T-cell (primary cell): ENCODE results near the gene METRNL. TPM values are rescaled to one million over a fixed set of nuclear protein-coding genes. Genes with fewer than 3 reads are reported as not detected.
"Not testable (repeated sequence)": the region's sequence is repeated elsewhere in the genome, so short reads cannot be mapped to it uniquely, and the experiment has no call there.

Source experiments
- ATAC-seq, 4 experiments: fragments of 200-7000 bp in 3 of 4; fragments of 150-1000 bp in 1 of 4; cut with Tn5 transposase; replicated peaks in 1 of 4; 1 replicate in 3 of 4; 2 replicates in 1 of 4; pipeline ENCODE4 v1.10.0; 2021; ENCODE audit warnings: moderate library complexity in 3 of 4, mild to moderate bottlenecking in 2 of 4, moderate number of reproducible peaks in 1 of 4
- CTCF ChIA-PET, 2 donors: fragments of 300-600 bp; sonication (Branson Sonifier 250); formaldehyde crosslinking; loops; one replicate each; lab custom pipeline; 2022; ENCODE audit warnings: antibody characterized with exemption in 2 of 2; lab: Charles Lee
- POLR2A ChIA-PET, 2 donors: fragments of 300-600 bp; sonication (Branson Sonifier 250); formaldehyde crosslinking; loops; one replicate each; lab custom pipeline; 2022; ENCODE audit warnings: antibody characterized with exemption in 2 of 2; lab: Charles Lee
- DNase-seq, 35 experiments: peaks; one replicate each; pipeline versions ENCODE4 v3.0.0 to v3.0.0-alpha.2; 2013 to 2023
- H3K27ac ChIP-seq: one replicate; pipeline ENCODE4 v1.5.1; 2013; ENCODE audit warnings: low read length
- H3K27me3 ChIP-seq, 2 experiments: replicated peaks in 1 of 2; 1 replicate in 1 of 2; 2 replicates in 1 of 2; pipeline versions ENCODE4 v1.6.1 to v1.7.0; 2013; ENCODE audit warnings: low read length in 1 of 2, mixed read lengths in 1 of 2; ENCODE audit not compliant: control insufficient read depth in 2 of 2, insufficient read depth in 2 of 2; ENCODE audit errors: extremely low read depth in 1 of 2
- H3K36me3 ChIP-seq, 2 donors: 1 replicate in 1 of 2; 2 replicates in 1 of 2; pipeline versions ENCODE4 v1.6.1 to v1.7.0; 2013; ENCODE audit warnings: low read length in 1 of 2; ENCODE audit not compliant: control insufficient read depth in 2 of 2, insufficient read depth in 1 of 2; ENCODE audit errors: extremely low read depth in 1 of 2
- H3K4me1 ChIP-seq, 2 experiments: 1 replicate in 1 of 2; 2 replicates in 1 of 2; pipeline versions ENCODE4 v1.6.1 to v1.7.0; 2013; ENCODE audit warnings: low read length in 2 of 2, mixed read lengths in 1 of 2; ENCODE audit not compliant: insufficient read depth in 2 of 2, control insufficient read depth in 1 of 2; ENCODE audit errors: extremely low read depth in 1 of 2
- H3K4me3 ChIP-seq, 2 donors: 1 replicate in 1 of 2; 2 replicates in 1 of 2; pipeline versions ENCODE4 v1.5.1 to v1.7.0; 2013; ENCODE audit warnings: mild to moderate bottlenecking in 2 of 2, low read length in 1 of 2, moderate library complexity in 1 of 2; ENCODE audit not compliant: control insufficient read depth in 1 of 2; ENCODE audit errors: extremely low read depth in 1 of 2
- H3K9me3 ChIP-seq: 2 replicates; pipeline ENCODE4 v1.7.0; 2013
- H3K27ac Mint-ChIP-seq, 2 donors: one replicate each; pipeline ENCODE4 v1.8.0; 2020 to 2021; ENCODE audit warnings: mild to moderate bottlenecking in 2 of 2, mixed read lengths in 2 of 2
- H3K27me3 Mint-ChIP-seq, 2 donors: one replicate each; pipeline ENCODE4 v1.8.0; 2021 to 2022; ENCODE audit warnings: mixed read lengths in 2 of 2
- H3K36me3 Mint-ChIP-seq: one replicate; pipeline ENCODE4 v1.8.0; 2021; ENCODE audit warnings: mixed read lengths
- H3K4me1 Mint-ChIP-seq, 3 donors: one replicate each; pipeline ENCODE4 v1.8.0; 2020 to 2022; ENCODE audit warnings: mixed read lengths in 3 of 3, mild to moderate bottlenecking in 1 of 3
- H3K4me3 Mint-ChIP-seq, 3 donors: one replicate each; pipeline ENCODE4 v1.8.0; 2020 to 2022; ENCODE audit warnings: mild to moderate bottlenecking in 3 of 3, mixed read lengths in 3 of 3, moderate library complexity in 3 of 3
- H3K9me3 Mint-ChIP-seq, 3 donors: one replicate each; pipeline ENCODE4 v1.8.0; 2020 to 2022; ENCODE audit warnings: mixed read lengths in 3 of 3
- WGBS: methylation state at CpG from one replicate; pipeline ENCODE4 v1.1.5; 2013; ENCODE audit warnings: missing lambda C conversion rate; ENCODE audit not compliant: insufficient coverage; 5-methylcytosine and 5-hydroxymethylcytosine counted together
- total RNA-seq, 35 experiments: library from RNA in 6 of 35; stranded (reverse) in 6 of 35; fragments of 120-200 nt in 1 of 35; gene quantifications; one replicate each; pipeline versions ENCODE4 v1.2.1 to v1.2.4 and lab custom pipeline; 2013 to 2026

Gene METRNL
- total RNA-seq (10 to 100 TPM in 3 of 5 donors, 1 to 10 TPM in 2; 7.0 to 50.8 (median 11.9) TPM), total RNA-seq (lab: John Stamatoyannopoulos, UW) (3.2 to 68.1 (median 26.0) reads per million in 29 experiments)
- 9.1 TPM for total RNA-seq (2013)

GRCh38 chr17:83079352-83079747 is at the start of gene METRNL:
METRNL (plus strand) TSS chr17:83079609; CDS start chr17:83079816, 207 bp downstream.
- under 1% methylated on average over 53 of the region's 69 CpGs for WGBS
- CTCF ChIA-PET, result no interaction called here
- H3K4me1 ChIP-seq, result peaks cover 0 to 42% of the 10 kb centered on the region in 2 experiments
- peaks cover 0 to 2% of the 10 kb centered on the region in 2 donors for H3K27me3 Mint-ChIP-seq
- peaks cover 13 to 34% (median 28%) of the 10 kb centered on the region in 3 donors for H3K4me1 Mint-ChIP-seq
- POLR2A ChIA-PET, result interaction anchor here in 1 of 2 donors (0.6 kb wide), 1 partner anchor 165 kb away, joined by 3 read pairs; no protein-coding TSS in a partner anchor
- H3K4me3 ChIP-seq, result peak within 1 kb of the TSS; percentile 37 to 59
- no peak within 1 kb of the TSS for H3K27ac ChIP-seq
- H3K27me3 ChIP-seq, result peaks cover 0 to 32% of the 10 kb centered on the region in 2 experiments
- ATAC-seq (peak; percentile 54 to 71 (median 66)), DNase-seq (peak in 24 of 35 experiments; percentile 24 to 67 (median 47))
- H3K27ac Mint-ChIP-seq, result no peak within 1 kb of the TSS
- H3K9me3 ChIP-seq, result no peaks in the 10 kb centered on the region
- H3K36me3 Mint-ChIP-seq, result no peaks in the 10 kb centered on the region
- no peaks in the 10 kb centered on the region for H3K36me3 ChIP-seq
- peak within 1 kb of the TSS; percentile 57 to 65 (median 60) for H3K4me3 Mint-ChIP-seq
- H3K9me3 Mint-ChIP-seq, result no peaks in the 10 kb centered on the region

- peaks cover 17 to 20% (median 18%) of the 10 kb centered on the region in 3 donors for H3K4me1 Mint-ChIP-seq
Observed at GRCh38 chr17:83030432-83030831, 49.0 kb upstream of the METRNL start.

GRCh38 chr17:83031321-83031945 is 48.0 kb upstream of the METRNL start:
- H3K4me3 Mint-ChIP-seq, result no peak overlapping the region
- H3K4me1 Mint-ChIP-seq, result peaks cover 7 to 10% (median 8%) of the 10 kb centered on the region in 3 donors
- H3K9me3 Mint-ChIP-seq, result no peaks in the 10 kb centered on the region
- no peak overlapping the region for H3K4me3 ChIP-seq
- DNase-seq, result no peak
- peaks cover 30% of the 10 kb centered on the region for H3K36me3 Mint-ChIP-seq
- H3K9me3 ChIP-seq, result no peaks in the 10 kb centered on the region
- POLR2A ChIA-PET, result no interaction called here
- 90% methylated on average over 33 of the region's 35 CpGs for WGBS
- H3K27me3 ChIP-seq, result no peaks in the 10 kb centered on the region
- ATAC-seq, result no peak
- peaks cover under 1 to 6% of the 10 kb centered on the region in 2 experiments for H3K4me1 ChIP-seq
- H3K36me3 ChIP-seq, result peaks cover 4 to 18% of the 10 kb centered on the region in 2 donors
- no peak overlapping the region for H3K27ac ChIP-seq
- no peaks in the 10 kb centered on the region for H3K27me3 Mint-ChIP-seq
- peak overlapping the region in 1 of 2 donors; percentile 22 for H3K27ac Mint-ChIP-seq
- CTCF ChIA-PET, result no interaction called here

More at GRCh38 chr17:83030432-83030831, 49.0 kb upstream of the METRNL start:
- Histone ChIP-seq H3K36me3 (peaks cover 4 to 13% of the 10 kb centered on the region in 2 donors), H3K27me3 (no peaks in the 10 kb centered on the region), H3K9me3 (no peaks in the 10 kb centered on the region), H3K27ac (no peak overlapping the region), H3K4me3 (no peak overlapping the region), H3K4me1 (peaks cover 4 to 11% of the 10 kb centered on the region in 2 experiments)
- Mint-ChIP-seq H3K27me3 (no peaks in the 10 kb centered on the region), H3K36me3 (peaks cover 30% of the 10 kb centered on the region), H3K9me3 (no peaks in the 10 kb centered on the region), H3K4me3 (no peak overlapping the region), H3K27ac (no peak overlapping the region)
- DNase-seq, result no peak
- WGBS, result 91% methylated on average over 18 of the region's 23 CpGs
- POLR2A ChIA-PET, result no interaction called here
- no peak for ATAC-seq
- CTCF ChIA-PET, result no interaction called here

- CTCF ChIA-PET, result not testable (repeated sequence)
- H3K27ac Mint-ChIP-seq, result peak overlapping the region in 1 of 2 donors; percentile 22
- peaks cover 4 to 18% of the 10 kb centered on the region in 2 donors for H3K36me3 ChIP-seq
Observed at GRCh38 chr17:83031946-83032451, 47.4 kb upstream of the METRNL start.

GRCh38 chr17:83032781-83033180 is 46.6 kb upstream of the METRNL start:
- CTCF ChIA-PET, result no interaction called here
- no peak overlapping the region for H3K27ac Mint-ChIP-seq

More at GRCh38 chr17:83031946-83032451, 47.4 kb upstream of the METRNL start:
- H3K27ac ChIP-seq, H3K4me1 ChIP-seq, H3K4me3 ChIP-seq, H3K9me3 Mint-ChIP-seq, POLR2A ChIA-PET, H3K9me3 ChIP-seq, H3K27me3 ChIP-seq, H3K4me1 Mint-ChIP-seq, H3K4me3 Mint-ChIP-seq, DNase-seq, ATAC-seq, H3K27me3 Mint-ChIP-seq: not testable (repeated sequence)
- WGBS, result 89% methylated on average over 24 of the region's 33 CpGs
- H3K36me3 Mint-ChIP-seq, result peaks cover 36% of the 10 kb centered on the region

GRCh38 chr17:83034525-83034924 is 44.9 kb upstream of the METRNL start:
- POLR2A ChIA-PET, result no interaction called here
- CTCF ChIA-PET, result no interaction called here
- H3K27me3 Mint-ChIP-seq, result no peaks in the 10 kb centered on the region
- H3K36me3 ChIP-seq, result peaks cover 7 to 22% of the 10 kb centered on the region in 2 donors
- H3K4me1 ChIP-seq, result no peaks in the 10 kb centered on the region
- H3K27ac ChIP-seq, result no peak overlapping the region
- WGBS, result 90% methylated on average over 7 of the region's 14 CpGs
- no peaks in the 10 kb centered on the region for H3K27me3 ChIP-seq
- no peak overlapping the region for H3K4me3 ChIP-seq
- H3K36me3 Mint-ChIP-seq, result peaks cover 44% of the 10 kb centered on the region
- no peak overlapping the region for H3K4me3 Mint-ChIP-seq
- H3K9me3 ChIP-seq, result no peaks in the 10 kb centered on the region
- no peak overlapping the region for H3K27ac Mint-ChIP-seq
- H3K9me3 Mint-ChIP-seq, result no peaks in the 10 kb centered on the region
- ATAC-seq, result no peak
- H3K4me1 Mint-ChIP-seq, result no peaks in the 10 kb centered on the region
- DNase-seq, result no peak

More at GRCh38 chr17:83032781-83033180, 46.6 kb upstream of the METRNL start:
- Mint-ChIP-seq H3K4me1 (peaks cover 0 to 4% (median 0%) of the 10 kb centered on the region in 3 donors), H3K36me3 (peaks cover 44% of the 10 kb centered on the region), H3K9me3 (no peaks in the 10 kb centered on the region), H3K27me3 (no peaks in the 10 kb centered on the region), H3K4me3 (no peak overlapping the region)
- 96% methylated on average over 12 of the region's 18 CpGs for WGBS
- Histone ChIP-seq H3K27me3 (no peaks in the 10 kb centered on the region), H3K36me3 (peaks cover 7 to 22% of the 10 kb centered on the region in 2 donors), H3K9me3 (no peaks in the 10 kb centered on the region), H3K4me1 (no peaks in the 10 kb centered on the region), H3K4me3 (no peak overlapping the region), H3K27ac (no peak overlapping the region)
- ATAC-seq (no peak), DNase-seq (no peak)
- POLR2A ChIA-PET, result no interaction called here
